Fibroblast of the aortic adventitia (primary cell): Measurements from ENCODE around the gene COL1A1. TPM values are rescaled to one million over a fixed set of nuclear protein-coding genes. Genes with fewer than 3 reads are reported as not detected.

Experiments used
- DNase-seq: peaks from one replicate; pipeline ENCODE4 v3.0.0-alpha.2; 2010; ENCODE audit warnings: low read depth
- H3K4me3 ChIP-seq: 2 replicates; pipeline ENCODE4 v1.5.1; 2011; ENCODE audit warnings: low read depth, mild to moderate bottlenecking, control low read depth, low read length, moderate library complexity
- CTCF ChIP-seq: IDR thresholded peaks from 2 replicates; pipeline ENCODE4 v1.5.1; 2011; ENCODE audit warnings: mild to moderate bottlenecking, low read length, control low read depth, inconsistent platforms; ENCODE audit not compliant: insufficient read depth
- total RNA-seq: library from RNA; depleted of rRNA; stranded (reverse); fragments of >200 nt; gene quantifications from 2 replicates; pipeline ENCODE4 v1.2.3, GENCODE V29; 2012; ENCODE audit warnings: low replicate concordance

COL1A1 gene
- total RNA-seq, 1 donor = 2,633 TPM

- TF ChIP-seq CTCF = no peak
These were observed 55.8 kb downstream of the COL1A1 start for GRCh38 chr17:50145532-50146229.

GRCh38 chr17:50144845-50145531 is 56.4 kb downstream of the COL1A1 start:
- no peak for TF ChIP-seq CTCF
- no peak overlapping the region for H3K4me3 ChIP-seq
- DNase-seq = no peak

More at GRCh38 chr17:50145532-50146229, 55.8 kb downstream of the COL1A1 start:
- no peak for DNase-seq
- peak overlapping the region; percentile 81 for H3K4me3 ChIP-seq

- no peak overlapping the region for H3K4me3 ChIP-seq
- no peak for DNase-seq
- no peak for TF ChIP-seq CTCF
These were observed 57.1 kb downstream of the COL1A1 start for GRCh38 chr17:50144355-50144754.

GRCh38 chr17:50143461-50144176 is 57.8 kb downstream of the COL1A1 start:
- DNase-seq = no peak
- no peak for TF ChIP-seq CTCF
- no peak overlapping the region for H3K4me3 ChIP-seq

GRCh38 chr17:50141745-50142110 is 59.7 kb downstream of the COL1A1 start:
- no peak for DNase-seq
- TF ChIP-seq CTCF = no peak
- no peak overlapping the region for H3K4me3 ChIP-seq

GRCh38 chr17:50141026-50141744 is 60.2 kb downstream of the COL1A1 start:
- no peak for TF ChIP-seq CTCF
- no peak overlapping the region for H3K4me3 ChIP-seq
- no peak for DNase-seq
